Keratinocyte (primary cell): ENCODE data around the gene IGF1R. TPM values are rescaled to one million over a fixed set of nuclear protein-coding genes. Genes with fewer than 3 reads are reported as not detected.

Source experiments
- DNase-seq: peaks from one replicate; pipeline ENCODE4 v3.0.0-alpha.2; 2011; ENCODE audit warnings: low read depth, missing footprints, low spot score
- FAIRE-seq: peaks from 2 replicates; lab custom pipeline; 2011; peaks lifted over from hg19 to GRCh38; lab: Jason Lieb, UNC
- H2AFZ ChIP-seq: 2 replicates; pipeline ENCODE4 v1.6.0; 2012; ENCODE audit warnings: low read length, control low read depth, inconsistent platforms; ENCODE audit not compliant: control insufficient read depth
- H3K27ac ChIP-seq: 2 replicates; pipeline ENCODE4 v1.5.1; 2011; ENCODE audit warnings: low read length; ENCODE audit not compliant: control insufficient read depth, insufficient read depth
- H3K27me3 ChIP-seq: 3 replicates; pipeline ENCODE4 v1.6.0; 2011; ENCODE audit warnings: low read length; ENCODE audit not compliant: control insufficient read depth, insufficient read depth; ENCODE audit errors: extremely low read depth
- H3K36me3 ChIP-seq, 2 experiments: 2 replicates in 1 of 2; 3 replicates in 1 of 2; pipeline ENCODE4 v1.5.1; 2011; ENCODE audit warnings: low read length in 2 of 2, mild to moderate bottlenecking in 1 of 2; ENCODE audit not compliant: control insufficient read depth in 2 of 2, insufficient read depth in 2 of 2; ENCODE audit errors: extremely low read depth in 1 of 2
- H3K4me1 ChIP-seq: 3 replicates; pipeline ENCODE4 v1.5.1; 2011; ENCODE audit warnings: low read length; ENCODE audit not compliant: control insufficient read depth, insufficient read depth; ENCODE audit errors: extremely low read depth
- H3K4me2 ChIP-seq: 3 replicates; pipeline ENCODE4 v1.6.0; 2011; ENCODE audit warnings: low read depth, low read length; ENCODE audit not compliant: control insufficient read depth, insufficient read depth; ENCODE audit errors: extremely low read depth
- H3K4me3 ChIP-seq, 3 experiments: fragments of 200-600 bp in 1 of 3; sonication (generic) in 1 of 3; 2 replicates in 2 of 3; 3 replicates in 1 of 3; pipeline ENCODE4 v1.5.1; 2011 to 2016; ENCODE audit warnings: low read length in 3 of 3, mild to moderate bottlenecking in 3 of 3, control low read depth in 2 of 3, inconsistent platforms in 1 of 3, low read depth in 1 of 3, mixed read lengths in 1 of 3, mixed run types in 1 of 3, moderate library complexity in 1 of 3; ENCODE audit not compliant: control insufficient read depth in 2 of 3, insufficient read depth in 2 of 3; ENCODE audit errors: extremely low read depth in 1 of 3
- H3K79me2 ChIP-seq: 2 replicates; pipeline ENCODE4 v1.6.0; 2012; ENCODE audit warnings: low read length; ENCODE audit not compliant: control insufficient read depth, insufficient read depth
- H3K9ac ChIP-seq: 3 replicates; pipeline ENCODE4 v1.6.0; 2011; ENCODE audit warnings: low read length; ENCODE audit not compliant: control insufficient read depth, insufficient read depth; ENCODE audit errors: extremely low read depth
- H3K9me1 ChIP-seq: 3 replicates; pipeline ENCODE4 v1.6.0; 2011; ENCODE audit warnings: low read length; ENCODE audit not compliant: control insufficient read depth, insufficient read depth; ENCODE audit errors: extremely low read depth
- H3K9me3 ChIP-seq: 2 replicates; pipeline ENCODE4 v1.5.1; 2012; ENCODE audit warnings: low read depth, low read length; ENCODE audit not compliant: control insufficient read depth
- H4K20me1 ChIP-seq: 3 replicates; pipeline ENCODE4 v1.6.0; 2011; ENCODE audit warnings: low read length; ENCODE audit not compliant: control insufficient read depth, insufficient read depth; ENCODE audit errors: extremely low read depth
- CTCF ChIP-seq, 3 experiments: IDR thresholded peaks in 1 of 3; conservative IDR thresholded peaks in 1 of 3; optimal IDR thresholded peaks in 1 of 3; 2 replicates in 2 of 3; 3 replicates in 1 of 3; pipeline versions ENCODE3 to v1.5.1; 2011; ENCODE audit warnings: low read length in 3 of 3, mild to moderate bottlenecking in 3 of 3, moderate library complexity in 2 of 3, control low read depth in 1 of 3, inconsistent platforms in 1 of 3; ENCODE audit not compliant: insufficient read depth in 2 of 3; ENCODE audit errors: extremely low read depth in 1 of 3
- EZH2 ChIP-seq: IDR thresholded peaks from one replicate; pipeline ENCODE4 v1.6.1; 2012; ENCODE audit warnings: inconsistent platforms, mild to moderate bottlenecking, low read length, moderate library complexity
- dilution Hi-C: fragments of 300-500 bp; cut with MboI; formaldehyde crosslinking; loops from one replicate; pipeline ENCODE4 v1.7.0; 2020; ENCODE audit warnings: low sequenced_read_pairs; ENCODE audit not compliant: extremely low pct_ligation_motif_present
- polyA plus RNA-seq, 5 experiments: library from polyadenylated mRNA; depleted of rRNA in 3 of 5; stranded (reverse) in 3 of 5; stranded (forward) in 1 of 5; unstranded in 1 of 5; fragments of >200 nt; gene quantifications; 1 replicate in 1 of 5; 2 replicates in 3 of 5; 3 replicates in 1 of 5; pipeline versions ENCODE4 v1.2.1 to v1.2.3, GENCODE V29; 2011 to 2012; ENCODE audit warnings: missing spikeins in 2 of 5, low read depth in 1 of 5, low replicate concordance in 1 of 5

Gene IGF1R
- polyA plus RNA-seq, 1 donor (not counting 4 experiments of a cell fraction or from before 2014, with no cell fraction given): 14.5 TPM

GRCh38 chr15:98651036-98651481 is 2.7 kb downstream of the IGF1R start:
- TF ChIP-seq EZH2: no peak
- TF ChIP-seq CTCF (optimal IDR thresholded peaks at IDR 0.05 in 1 of 3, IDR thresholded peaks at IDR 0.05 in 1 of 3, conservative IDR thresholded peaks at IDR 0.05 in 1 of 3; ENCODE audit: extremely low read depth in 1 of 3, insufficient read depth in 2 of 3, low read length in 3 of 3): no peak
- H3K36me3 ChIP-seq: no peaks in the 10 kb centered on the region
- no peaks in the 10 kb centered on the region for H3K9me1 ChIP-seq
- peak overlapping the region; percentile 96 for H3K9ac ChIP-seq
- H3K4me1 ChIP-seq: peaks cover 20% of the 10 kb centered on the region
- peaks cover 73% of the 10 kb centered on the region for H3K79me2 ChIP-seq
- no peak for DNase-seq
- no peaks in the 10 kb centered on the region for H4K20me1 ChIP-seq
- peak overlapping the region; percentile 88 to 96 (median 90) for H3K4me3 ChIP-seq
- H3K4me2 ChIP-seq: peak overlapping the region; percentile 93
- dilution Hi-C loops: no loop called here
- H3K27ac ChIP-seq: peak overlapping the region; percentile 86
- H3K9me3 ChIP-seq: no peaks in the 10 kb centered on the region
- FAIRE-seq: no peak
- peak overlapping the region; percentile 10 for H2AFZ ChIP-seq
- no peaks in the 10 kb centered on the region for H3K27me3 ChIP-seq

- H3K9me3 ChIP-seq: no peaks in the 10 kb centered on the region
- H3K27me3 ChIP-seq: no peaks in the 10 kb centered on the region
- H3K36me3 ChIP-seq: no peaks in the 10 kb centered on the region
- dilution Hi-C loops: no loop called here
- peak overlapping the region; percentile 88 to 96 (median 90) for H3K4me3 ChIP-seq
- H3K9ac ChIP-seq: peak overlapping the region; percentile 96
- peak overlapping the region; percentile 93 for H3K4me2 ChIP-seq
- H4K20me1 ChIP-seq: no peaks in the 10 kb centered on the region
- no peak overlapping the region for H2AFZ ChIP-seq
- no peaks in the 10 kb centered on the region for H3K9me1 ChIP-seq
- DNase-seq (no peak), FAIRE-seq (peak; percentile 58)
- peak overlapping the region; percentile 86 for H3K27ac ChIP-seq
- no peak for TF ChIP-seq CTCF (optimal IDR thresholded peaks at IDR 0.05 in 1 of 3, IDR thresholded peaks at IDR 0.05 in 1 of 3, conservative IDR thresholded peaks at IDR 0.05 in 1 of 3; ENCODE audit: extremely low read depth in 1 of 3, insufficient read depth in 2 of 3, low read length in 3 of 3)
- TF ChIP-seq EZH2: no peak
- H3K79me2 ChIP-seq: peaks cover 79% of the 10 kb centered on the region
- H3K4me1 ChIP-seq: peaks cover 21% of the 10 kb centered on the region
Measured at GRCh38 chr15:98651581-98652220, 3.4 kb downstream of the IGF1R start.
